Fibroblast of lung (primary cell): Measurements from ENCODE around the gene CHIT1.

Source experiments
- EZH2 ChIP-seq: IDR thresholded peaks from 2 replicates; pipeline ENCODE4 v1.5.1; 2012; ENCODE audit warnings: low read length, control low read depth, mild to moderate bottlenecking; ENCODE audit errors: missing control alignments
- TF ChIP-seq, protein P1 (sequence below), 2 donors: IDR thresholded peaks in 1 of 2; conservative IDR thresholded peaks in 1 of 2; 1 replicate in 1 of 2; 2 replicates in 1 of 2; pipeline ENCODE4 v1.5.1; 2011 to 2012; ENCODE audit warnings: low read length in 2 of 2, control low read depth in 1 of 2, inconsistent platforms in 1 of 2, low read depth in 1 of 2, mild to moderate bottlenecking in 1 of 2

DNA sequence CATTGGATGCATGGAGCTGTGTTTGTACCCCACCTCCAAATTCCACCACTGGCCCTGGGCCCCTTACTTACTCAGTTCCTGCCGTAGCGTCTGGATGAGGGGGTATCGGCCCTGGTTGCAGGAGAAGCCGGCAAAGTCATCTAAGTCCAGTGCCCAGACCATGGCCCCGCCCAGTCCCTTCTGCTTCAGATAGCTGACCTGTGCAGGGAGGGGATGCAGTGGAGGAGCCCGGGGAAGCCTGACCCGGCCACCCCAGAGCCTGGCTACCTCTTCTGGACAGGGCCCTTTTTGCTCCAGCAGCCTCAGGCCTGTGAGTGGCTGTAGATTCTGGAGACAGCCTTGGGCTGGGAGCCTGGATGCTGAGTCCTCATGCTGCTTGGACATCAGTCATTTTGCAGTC is 11.8 kb downstream of the CHIT1 start:
- TF ChIP-seq EZH2: no peak
- TF ChIP-seq, protein P1, sequence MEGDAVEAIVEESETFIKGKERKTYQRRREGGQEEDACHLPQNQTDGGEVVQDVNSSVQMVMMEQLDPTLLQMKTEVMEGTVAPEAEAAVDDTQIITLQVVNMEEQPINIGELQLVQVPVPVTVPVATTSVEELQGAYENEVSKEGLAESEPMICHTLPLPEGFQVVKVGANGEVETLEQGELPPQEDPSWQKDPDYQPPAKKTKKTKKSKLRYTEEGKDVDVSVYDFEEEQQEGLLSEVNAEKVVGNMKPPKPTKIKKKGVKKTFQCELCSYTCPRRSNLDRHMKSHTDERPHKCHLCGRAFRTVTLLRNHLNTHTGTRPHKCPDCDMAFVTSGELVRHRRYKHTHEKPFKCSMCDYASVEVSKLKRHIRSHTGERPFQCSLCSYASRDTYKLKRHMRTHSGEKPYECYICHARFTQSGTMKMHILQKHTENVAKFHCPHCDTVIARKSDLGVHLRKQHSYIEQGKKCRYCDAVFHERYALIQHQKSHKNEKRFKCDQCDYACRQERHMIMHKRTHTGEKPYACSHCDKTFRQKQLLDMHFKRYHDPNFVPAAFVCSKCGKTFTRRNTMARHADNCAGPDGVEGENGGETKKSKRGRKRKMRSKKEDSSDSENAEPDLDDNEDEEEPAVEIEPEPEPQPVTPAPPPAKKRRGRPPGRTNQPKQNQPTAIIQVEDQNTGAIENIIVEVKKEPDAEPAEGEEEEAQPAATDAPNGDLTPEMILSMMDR (conservative IDR thresholded peaks at IDR 0.05 in 1 of 2, IDR thresholded peaks at IDR 0.05 in 1 of 2; ENCODE audit: low read depth in 1 of 2, low read length in 2 of 2): no peak
